Muscle of leg (tissue), 11 donors: ENCODE measurements around the gene TRIM71. TPM values are rescaled to one million over a fixed set of nuclear protein-coding genes. Genes with fewer than 3 reads are reported as not detected.

Experiments used
- DNase-seq: peaks from one replicate; pipeline ENCODE4 v3.0.0; 2013
- H3K27ac ChIP-seq: one replicate; pipeline ENCODE4 v1.5.1; 2013; ENCODE audit warnings: mild to moderate bottlenecking, low read length, control low read depth
- H3K27me3 ChIP-seq: one replicate; pipeline ENCODE4 v1.6.1; 2013; ENCODE audit warnings: low read length; ENCODE audit not compliant: control insufficient read depth, insufficient read depth
- H3K36me3 ChIP-seq: one replicate; pipeline ENCODE4 v1.6.1; 2013; ENCODE audit warnings: low read length; ENCODE audit not compliant: control insufficient read depth, insufficient read depth
- H3K4me1 ChIP-seq: one replicate; pipeline ENCODE4 v1.6.1; 2013; ENCODE audit warnings: low read length; ENCODE audit not compliant: control insufficient read depth, insufficient read depth
- H3K4me3 ChIP-seq: one replicate; pipeline ENCODE4 v1.5.1; 2013; ENCODE audit warnings: low read length, control low read depth
- H3K9me3 ChIP-seq: replicated peaks from 2 replicates; pipeline ENCODE4 v1.6.1; 2013; ENCODE audit warnings: low read depth, low read length; ENCODE audit not compliant: control insufficient read depth
- WGBS: methylation state at CpG from one replicate; pipeline ENCODE4 v1.1.5; 2013; ENCODE audit warnings: missing lambda C conversion rate; ENCODE audit not compliant: insufficient coverage; 5-methylcytosine and 5-hydroxymethylcytosine counted together
- polyA plus RNA-seq, 8 donors: library from polyadenylated mRNA; unstranded; fragments of 120-200 nt; gene quantifications; one replicate each; pipeline versions ENCODE4 v1.2.1 to v1.2.3, GENCODE V29; 2013; ENCODE audit warnings: inconsistent platforms in 1 of 8, low replicate concordance in 1 of 8; ENCODE audit not compliant: insufficient read length in 8 of 8, insufficient read depth in 1 of 8
- total RNA-seq: library from RNA; stranded (reverse); fragments of 120-200 nt; gene quantifications from one replicate; pipeline ENCODE4 v1.2.4, GENCODE V29; 2013

TRIM71 gene
- total and polyA plus RNA-seq, 9 donors = 0.13 to 0.44 (median 0.18) TPM

DNA sequence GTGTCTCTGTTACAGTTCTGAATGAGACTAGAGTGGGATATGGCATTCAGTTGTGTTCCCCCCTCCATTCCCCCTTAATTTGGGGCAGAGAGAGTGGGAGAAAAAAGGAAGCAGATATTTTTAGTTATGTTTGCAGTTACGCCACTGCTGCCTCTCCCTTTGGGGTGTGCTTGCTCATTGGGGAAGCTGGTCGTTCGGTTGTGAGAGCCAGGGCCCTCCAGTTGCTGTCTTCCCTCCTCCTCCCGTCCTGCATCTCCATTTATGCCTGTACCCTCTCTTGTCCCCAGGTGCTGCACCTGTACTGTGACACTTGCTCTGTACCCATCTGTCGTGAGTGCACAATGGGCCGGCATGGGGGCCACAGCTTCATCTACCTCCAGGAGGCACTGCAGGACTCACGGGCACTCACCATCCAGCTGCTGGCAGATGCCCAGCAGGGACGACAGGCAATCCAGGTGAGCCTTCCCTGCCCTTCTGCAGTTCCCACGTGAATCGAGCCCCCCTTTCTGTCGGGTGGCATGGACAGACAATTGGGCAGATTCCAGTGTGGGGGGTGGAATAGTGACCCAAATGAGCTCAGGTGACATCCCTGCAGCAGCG is 55.8 kb downstream of the TRIM71 start:
- no peak overlapping the region for H3K27ac ChIP-seq
- H3K36me3 ChIP-seq = no peaks in the 10 kb centered on the region
- DNase-seq = no peak
- no peaks in the 10 kb centered on the region for H3K9me3 ChIP-seq
- H3K4me3 ChIP-seq = no peak overlapping the region
- 78% methylated on average over 6 of the region's 12 CpGs for WGBS
- H3K27me3 ChIP-seq = no peaks in the 10 kb centered on the region
- no peaks in the 10 kb centered on the region for H3K4me1 ChIP-seq

GRCh38 chr3:32876920-32877319 is 59.1 kb downstream of the TRIM71 start:
- Histone ChIP-seq H3K4me3 (no peak overlapping the region), H3K4me1 (no peaks in the 10 kb centered on the region)
- 60% methylated on average over 1 of the region's 5 CpGs for WGBS

GRCh38 chr3:32877598-32877997 is 59.8 kb downstream of the TRIM71 start:
- no peaks in the 10 kb centered on the region for H3K36me3 ChIP-seq
- H3K9me3 ChIP-seq = no peaks in the 10 kb centered on the region
- H3K4me3 ChIP-seq = no peak overlapping the region
- DNase-seq = no peak
- H3K4me1 ChIP-seq = no peaks in the 10 kb centered on the region
- WGBS = 92% methylated on average over 1 of the region's 2 CpGs
- H3K27me3 ChIP-seq = no peaks in the 10 kb centered on the region
- no peak overlapping the region for H3K27ac ChIP-seq

More at GRCh38 chr3:32876920-32877319, 59.1 kb downstream of the TRIM71 start:
- Histone ChIP-seq H3K27ac (no peak overlapping the region), H3K9me3 (no peaks in the 10 kb centered on the region), H3K36me3 (no peaks in the 10 kb centered on the region), H3K27me3 (no peaks in the 10 kb centered on the region)
- no peak for DNase-seq

GRCh38 chr3:32880225-32880624 is 62.4 kb downstream of the TRIM71 start:
- Histone ChIP-seq H3K4me3 (no peak overlapping the region), H3K9me3 (no peaks in the 10 kb centered on the region), H3K4me1 (no peaks in the 10 kb centered on the region), H3K27me3 (no peaks in the 10 kb centered on the region), H3K36me3 (no peaks in the 10 kb centered on the region), H3K27ac (no peak overlapping the region)
- no peak for DNase-seq
- no CpG with 5 or more reads among the region's 1 CpG for WGBS

GRCh38 chr3:32881624-32882023 is 63.8 kb downstream of the TRIM71 start:
- WGBS = no CpG with 5 or more reads among the region's 2 CpGs
- Histone ChIP-seq H3K27me3 (no peaks in the 10 kb centered on the region), H3K4me3 (no peak overlapping the region), H3K36me3 (no peaks in the 10 kb centered on the region), H3K4me1 (no peaks in the 10 kb centered on the region), H3K9me3 (no peaks in the 10 kb centered on the region), H3K27ac (no peak overlapping the region)
- DNase-seq = no peak

DNA sequence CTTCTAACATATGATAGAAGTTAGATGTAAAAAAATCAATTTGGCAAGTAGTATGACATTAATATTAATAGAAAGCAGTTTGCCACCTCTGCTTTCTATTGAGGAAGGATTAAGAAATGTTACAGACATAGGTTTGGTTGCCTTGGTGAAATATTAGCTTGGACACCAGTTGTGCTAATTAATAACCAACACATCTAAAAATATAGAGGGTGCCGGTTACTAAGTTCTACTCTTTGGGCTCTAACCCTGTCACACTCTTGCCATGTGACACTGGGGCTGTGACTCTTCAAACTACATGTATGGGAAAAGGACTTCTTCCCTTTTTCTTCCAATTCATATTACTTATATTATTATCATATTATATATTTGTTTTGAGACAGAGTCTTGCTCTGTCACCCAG is 64.4 kb downstream of the TRIM71 start:
- Histone ChIP-seq H3K27me3 (no peaks in the 10 kb centered on the region), H3K4me3 (no peak overlapping the region), H3K27ac (no peak overlapping the region), H3K4me1 (no peaks in the 10 kb centered on the region), H3K36me3 (no peaks in the 10 kb centered on the region), H3K9me3 (no peaks in the 10 kb centered on the region)
- no CpG with 5 or more reads among the region's 1 CpG for WGBS
- no peak for DNase-seq

DNA sequence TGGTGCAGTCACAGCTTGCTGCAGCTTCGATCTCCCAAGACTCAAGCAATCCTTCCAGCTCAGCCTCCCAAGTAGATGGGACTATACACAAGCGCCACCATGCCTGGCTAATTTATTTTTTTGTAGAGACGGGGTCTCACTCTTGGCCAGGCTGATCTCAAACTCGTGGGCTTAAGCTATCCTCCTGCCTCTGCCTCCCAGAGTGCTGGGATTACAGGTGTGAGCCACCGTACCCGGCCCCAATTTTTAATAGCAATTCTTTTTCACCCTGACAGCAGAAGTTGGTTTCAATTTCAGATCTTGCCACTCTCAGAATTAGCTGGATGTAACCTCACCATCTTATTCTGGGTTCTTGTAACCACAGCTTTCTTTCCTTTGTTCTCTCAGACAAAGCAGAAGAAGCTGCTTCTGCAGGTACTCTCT is 64.8 kb downstream of the TRIM71 start:
- no peaks in the 10 kb centered on the region for H3K9me3 ChIP-seq

DNA sequence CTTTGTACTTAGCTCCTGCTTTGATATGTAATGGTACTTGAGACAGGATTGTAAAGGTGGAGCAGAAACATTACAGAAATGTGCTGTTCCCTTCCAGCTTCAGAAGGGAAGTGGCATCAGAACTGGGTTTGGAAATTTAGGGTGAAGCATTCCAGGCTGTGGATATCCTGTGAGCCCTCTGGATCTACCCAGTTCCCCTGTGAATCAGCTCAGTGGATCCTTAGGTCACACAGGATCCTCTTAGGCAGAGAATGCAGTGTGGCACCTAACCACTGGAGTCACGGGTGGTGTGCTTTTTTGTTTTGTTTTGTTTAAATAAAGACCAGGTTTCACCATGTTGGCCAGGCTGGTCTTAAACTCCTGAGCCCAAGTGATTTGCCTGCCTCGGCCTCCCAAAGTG is 66.0 kb downstream of the TRIM71 start:
- H3K36me3 ChIP-seq = no peaks in the 10 kb centered on the region
- WGBS = 68% methylated on average over 2 of the region's 2 CpGs
- H3K27me3 ChIP-seq = no peaks in the 10 kb centered on the region
- no peaks in the 10 kb centered on the region for H3K4me1 ChIP-seq
- H3K27ac ChIP-seq = no peak overlapping the region
- no peak overlapping the region for H3K4me3 ChIP-seq
- no peaks in the 10 kb centered on the region for H3K9me3 ChIP-seq
- no peak for DNase-seq

More for the DNA sequence above, 64.8 kb downstream of the TRIM71 start:
- no peak for DNase-seq
- H3K4me3 ChIP-seq = no peak overlapping the region
- 79% methylated on average over 4 of the region's 6 CpGs for WGBS
- H3K27me3 ChIP-seq = no peaks in the 10 kb centered on the region
- no peak overlapping the region for H3K27ac ChIP-seq
- H3K4me1 ChIP-seq = no peaks in the 10 kb centered on the region
- H3K36me3 ChIP-seq = no peaks in the 10 kb centered on the region

DNA sequence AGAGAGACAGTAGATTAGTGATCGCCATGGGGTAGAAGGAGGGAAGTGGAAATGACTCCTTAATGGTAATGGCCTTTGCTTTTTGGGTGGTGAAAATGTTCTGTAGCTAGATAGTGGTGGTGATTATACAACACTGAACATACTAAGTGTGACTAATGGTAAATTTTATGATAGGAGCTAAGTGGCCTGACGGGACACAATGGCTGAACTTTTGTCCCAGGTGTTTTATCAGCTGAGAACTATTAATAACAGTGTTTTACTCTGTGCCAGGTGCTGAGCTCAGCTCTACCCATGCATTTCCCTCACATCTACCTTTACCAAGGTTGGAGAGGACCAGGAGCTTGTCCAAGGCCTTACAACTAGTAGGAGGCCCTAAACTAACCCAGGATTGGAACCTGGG is 66.8 kb downstream of the TRIM71 start:
- WGBS = 100% methylated on average over 1 of the region's 2 CpGs
- H3K36me3 ChIP-seq = no peaks in the 10 kb centered on the region
- no peaks in the 10 kb centered on the region for H3K4me1 ChIP-seq
- no peaks in the 10 kb centered on the region for H3K9me3 ChIP-seq
- DNase-seq = no peak
- H3K27me3 ChIP-seq = no peaks in the 10 kb centered on the region
- no peak overlapping the region for H3K27ac ChIP-seq
- no peak overlapping the region for H3K4me3 ChIP-seq

- Histone ChIP-seq H3K27ac (no peak overlapping the region), H3K4me1 (no peaks in the 10 kb centered on the region)
- WGBS = 85% methylated on average over 9 of the region's 11 CpGs
These were observed 67.6 kb downstream of the TRIM71 start for GRCh38 chr3:32885283-32885901.

More at GRCh38 chr3:32885283-32885901, 67.6 kb downstream of the TRIM71 start:
- Histone ChIP-seq H3K27me3 (no peaks in the 10 kb centered on the region), H3K9me3 (no peaks in the 10 kb centered on the region), H3K4me3 (no peak overlapping the region), H3K36me3 (no peaks in the 10 kb centered on the region)
- DNase-seq = no peak
